SK-N-MC (cell line): ENCODE measurements around the gene TRAF3.

Experiments
- EZH2 ChIP-seq: fragments of 200-600 bp; sonication (generic); IDR thresholded peaks from one replicate; pipeline ENCODE4 v1.6.1; 2017; ENCODE audit warnings: antibody characterized with exemption
- POLR2AphosphoS5 ChIP-seq: IDR thresholded peaks from 2 replicates; pipeline ENCODE4 v1.6.1; 2012; ENCODE audit warnings: mild to moderate bottlenecking, low read depth, low read length, borderline replicate concordance

GRCh38 chr14:102954081-102954789 lies 177.0 kb downstream of the TRAF3 start:
- TF ChIP-seq POLR2AphosphoS5: no peak
- no peak for TF ChIP-seq EZH2
